SK-N-MC (cell line): ENCODE measurements around the gene PRM1.

Source experiments
- DNase-seq: peaks from one replicate; pipeline ENCODE4 v3.0.0-alpha.2; 2011; ENCODE audit warnings: low read depth, low spot score
- H3K27ac ChIP-seq: fragments of 200-600 bp; sonication (generic); 2 replicates; pipeline ENCODE4 v1.5.1; 2016; ENCODE audit warnings: mixed run types
- H3K36me3 ChIP-seq: fragments of 200-600 bp; sonication (generic); 2 replicates; pipeline ENCODE4 v1.6.1; 2017; ENCODE audit warnings: antibody characterized with exemption, low read length, mixed read lengths; ENCODE audit not compliant: insufficient read depth
- H3K4me3 ChIP-seq: fragments of 200-600 bp; sonication (generic); 2 replicates; pipeline ENCODE4 v1.5.1; 2016
- H3K9ac ChIP-seq: fragments of 200-600 bp; sonication (generic); 2 replicates; pipeline ENCODE4 v1.8.0; 2017; ENCODE audit warnings: mixed run types, mixed read lengths; ENCODE audit not compliant: insufficient read length
- H3K9me3 ChIP-seq: fragments of 200-600 bp; sonication (generic); 2 replicates; pipeline ENCODE4 v1.6.1; 2017; ENCODE audit warnings: low read depth, mild to moderate bottlenecking, antibody characterized with exemption, low read length, moderate library complexity, mixed read lengths
- EZH2 ChIP-seq: fragments of 200-600 bp; sonication (generic); IDR thresholded peaks from one replicate; pipeline ENCODE4 v1.6.1; 2017; ENCODE audit warnings: antibody characterized with exemption
- FOXP2 ChIP-seq: optimal IDR thresholded peaks from 2 replicates; pipeline ENCODE3; 2011; ENCODE audit warnings: mild to moderate bottlenecking, moderate library complexity; ENCODE audit not compliant: insufficient read depth; ENCODE audit errors: extremely low read length, control extremely low read depth
- POLR2AphosphoS5 ChIP-seq: IDR thresholded peaks from 2 replicates; pipeline ENCODE4 v1.6.1; 2012; ENCODE audit warnings: mild to moderate bottlenecking, low read depth, low read length, borderline replicate concordance

PRM1 gene

DNA sequence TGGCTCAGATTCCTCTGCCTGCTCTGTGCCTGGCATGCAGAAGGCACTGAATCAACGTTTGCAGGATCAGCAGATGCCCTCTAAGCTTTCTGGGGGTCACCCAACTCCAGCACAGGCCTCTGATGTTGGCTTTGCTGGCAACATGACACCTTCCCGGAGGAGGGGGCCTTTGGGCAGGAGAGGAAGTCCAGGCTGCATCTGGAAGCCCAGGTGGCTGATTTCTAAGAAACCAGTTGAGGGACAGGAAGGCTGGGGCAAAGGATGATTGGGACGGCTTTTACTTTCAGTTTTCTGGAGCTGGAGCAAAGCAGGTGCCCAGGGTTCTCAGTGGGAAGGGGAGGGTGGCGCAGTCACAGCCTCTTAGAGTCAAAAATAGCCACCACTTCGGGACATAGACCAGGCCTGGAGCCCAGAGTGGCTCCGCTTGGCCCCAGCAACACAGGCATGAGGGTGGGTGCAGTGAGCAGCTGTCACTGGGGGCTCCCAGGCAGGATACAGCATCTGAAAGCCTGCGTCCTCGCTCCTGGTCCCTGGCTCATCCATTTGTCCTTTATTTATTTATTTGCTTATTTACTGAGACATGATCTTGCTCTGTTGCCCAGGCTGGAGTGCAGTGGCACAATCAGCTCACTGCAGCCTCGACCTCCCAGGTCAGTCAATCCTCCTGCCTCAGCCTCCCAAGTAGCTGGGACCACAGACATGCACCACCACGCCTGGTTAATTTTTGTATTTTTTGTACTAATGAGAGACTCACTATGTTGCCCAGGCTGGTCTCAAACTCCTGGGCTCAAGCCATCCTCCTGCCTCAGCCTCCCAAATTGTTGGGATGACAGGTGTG is 40.3 kb downstream of the PRM1 start:
- H3K36me3 ChIP-seq: no peaks in the 10 kb centered on the region
- DNase-seq: no peak
- TF ChIP-seq FOXP2: no peak
- TF ChIP-seq POLR2AphosphoS5: no peak
- no peak for TF ChIP-seq EZH2
- no peak overlapping the region for H3K27ac ChIP-seq
- H3K9me3 ChIP-seq: no peaks in the 10 kb centered on the region
- no peak overlapping the region for H3K9ac ChIP-seq
- H3K4me3 ChIP-seq: no peak overlapping the region

DNA sequence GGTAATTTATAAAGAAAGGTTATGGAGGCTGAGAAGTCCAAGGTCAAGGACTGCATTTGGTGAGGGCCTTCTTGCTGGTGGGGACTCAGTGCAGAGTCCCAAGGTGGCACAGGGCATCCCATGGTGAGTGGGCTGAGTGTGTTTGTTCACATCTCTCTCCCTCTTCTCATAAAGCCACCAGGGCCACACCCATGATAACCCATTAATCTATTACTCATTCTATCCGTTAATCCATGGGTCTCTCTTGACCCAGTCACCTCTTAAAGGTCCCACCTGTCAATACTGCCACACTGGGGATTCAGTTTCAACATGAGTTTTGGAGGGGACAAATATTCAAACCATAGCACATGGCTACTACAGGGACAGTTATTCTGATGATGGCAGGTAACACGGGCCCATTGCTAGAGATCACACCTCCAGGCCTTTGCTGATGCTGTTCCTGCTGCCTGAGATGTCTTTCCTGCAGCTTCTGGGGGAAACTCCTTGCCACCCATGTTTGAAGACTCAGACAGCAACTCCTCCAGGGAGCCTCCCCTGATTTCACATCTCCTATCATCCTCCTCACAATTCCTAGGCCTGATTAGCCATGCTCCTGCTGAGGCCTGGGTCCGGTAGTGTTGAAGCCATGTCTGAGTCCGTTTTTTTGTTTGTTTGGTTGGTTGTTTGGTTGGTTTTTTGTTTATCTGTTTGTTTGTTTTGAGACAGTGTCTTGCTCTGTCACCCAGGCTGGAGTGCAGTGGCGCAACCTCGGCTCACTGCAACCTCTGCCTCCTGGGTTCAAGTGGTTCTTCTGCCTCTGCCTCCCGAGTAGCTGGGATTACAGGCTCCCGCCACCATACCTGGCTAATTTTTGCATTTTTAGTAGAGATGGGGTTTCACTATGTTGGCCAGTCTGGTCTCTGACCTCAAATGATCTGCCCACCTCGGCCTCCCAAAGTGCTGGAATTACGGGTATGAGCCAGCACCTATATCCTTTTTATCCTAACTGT is 41.2 kb downstream of the PRM1 start:
- no peak overlapping the region for H3K9ac ChIP-seq
- no peak for TF ChIP-seq EZH2
- no peak for TF ChIP-seq POLR2AphosphoS5
- no peak for TF ChIP-seq FOXP2
- no peak overlapping the region for H3K27ac ChIP-seq
- H3K9me3 ChIP-seq: no peaks in the 10 kb centered on the region
- no peak for DNase-seq
- H3K4me3 ChIP-seq: no peak overlapping the region
- no peaks in the 10 kb centered on the region for H3K36me3 ChIP-seq

DNA sequence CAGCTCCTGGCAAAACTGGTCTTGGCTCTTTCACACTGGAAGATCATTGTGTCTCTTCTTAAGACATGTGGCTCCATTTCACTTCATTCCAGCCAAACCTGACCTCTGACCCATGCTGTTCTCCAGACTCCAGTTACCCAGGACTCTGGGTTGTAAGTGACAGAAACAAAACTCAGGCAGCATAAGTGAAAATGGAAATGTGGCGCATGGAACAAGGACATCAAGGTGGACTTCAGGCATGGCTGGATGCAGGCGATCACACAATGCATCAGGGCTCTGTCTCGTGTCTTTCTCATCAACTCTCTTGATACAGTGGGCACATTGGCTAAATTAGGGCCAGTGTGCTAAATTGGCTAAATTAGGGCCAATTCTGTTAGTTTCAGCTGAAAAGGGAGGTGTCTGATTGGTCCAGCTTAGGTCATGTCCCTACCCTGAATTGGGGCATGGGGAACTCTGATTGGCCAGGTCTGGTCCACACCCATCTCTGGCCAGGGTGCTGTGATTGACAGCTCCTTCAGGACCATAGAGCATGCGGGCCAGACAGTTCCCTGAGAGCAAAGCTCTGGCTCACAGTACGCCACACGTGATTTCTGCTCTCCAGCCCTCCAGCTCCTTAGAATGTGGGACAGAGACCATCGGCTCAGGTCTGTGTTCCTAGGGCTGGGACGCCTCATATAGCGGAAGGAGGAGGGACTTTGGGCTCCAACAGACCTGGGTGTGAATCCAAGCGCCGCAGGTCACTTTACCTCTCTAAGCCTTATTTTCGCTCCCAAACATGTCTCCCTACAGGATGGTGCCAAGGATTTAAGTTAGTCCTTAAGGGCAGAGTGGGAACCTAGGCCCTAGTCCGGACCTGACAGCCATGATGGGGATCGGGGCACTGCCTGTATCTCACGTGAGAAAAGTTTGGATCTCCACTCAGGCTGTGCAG is 42.6 kb downstream of the PRM1 start:
- Histone ChIP-seq H3K4me3 (no peak overlapping the region), H3K9me3 (no peaks in the 10 kb centered on the region), H3K36me3 (no peaks in the 10 kb centered on the region), H3K9ac (no peak overlapping the region), H3K27ac (no peak overlapping the region)
- no peak for DNase-seq
- no peak for TF ChIP-seq EZH2
- TF ChIP-seq FOXP2: no peak
- no peak for TF ChIP-seq POLR2AphosphoS5

DNA sequence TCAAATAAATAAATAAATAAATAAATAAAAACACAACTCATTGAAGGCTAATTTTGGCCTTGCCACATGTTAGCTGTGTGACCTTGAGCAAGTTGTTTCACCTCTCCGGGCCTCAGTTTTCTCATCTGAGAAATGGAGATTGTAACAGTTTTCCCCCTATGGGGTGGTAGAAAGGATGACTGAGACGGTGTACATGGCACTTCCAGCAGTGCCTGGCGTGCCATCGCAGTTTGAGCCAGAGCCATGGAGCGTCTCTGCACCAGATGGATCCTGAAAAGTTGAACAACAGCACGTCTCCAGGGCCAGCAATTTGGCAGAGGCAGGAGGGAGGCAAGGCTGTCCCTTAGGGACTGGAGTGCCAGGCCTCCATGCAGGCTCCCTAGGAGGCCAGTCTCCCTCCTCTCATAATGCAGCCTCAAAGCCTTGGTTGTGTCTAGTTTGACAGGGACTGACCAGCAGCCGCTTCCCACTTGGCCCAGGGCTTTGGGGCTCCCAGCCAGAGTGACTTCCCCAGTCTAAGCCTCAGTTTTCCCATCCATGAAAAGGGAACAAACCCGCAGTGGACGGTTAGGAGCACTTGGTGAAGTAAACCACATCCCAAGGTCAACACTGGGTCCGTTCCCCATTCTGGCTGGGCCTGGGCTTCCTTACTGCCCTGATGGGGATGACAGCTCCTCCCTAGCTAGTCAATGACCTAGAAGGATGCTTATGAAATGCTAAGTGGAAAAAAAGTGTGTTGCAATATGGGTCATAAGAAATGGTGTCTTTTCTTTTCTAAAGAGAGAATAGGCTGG is 44.5 kb downstream of the PRM1 start:
- no peak overlapping the region for H3K9ac ChIP-seq
- H3K4me3 ChIP-seq: no peak overlapping the region
- no peaks in the 10 kb centered on the region for H3K9me3 ChIP-seq
- no peaks in the 10 kb centered on the region for H3K36me3 ChIP-seq
- H3K27ac ChIP-seq: no peak overlapping the region
- TF ChIP-seq POLR2AphosphoS5 (no peak), EZH2 (no peak), FOXP2 (no peak)
- no peak for DNase-seq

DNA sequence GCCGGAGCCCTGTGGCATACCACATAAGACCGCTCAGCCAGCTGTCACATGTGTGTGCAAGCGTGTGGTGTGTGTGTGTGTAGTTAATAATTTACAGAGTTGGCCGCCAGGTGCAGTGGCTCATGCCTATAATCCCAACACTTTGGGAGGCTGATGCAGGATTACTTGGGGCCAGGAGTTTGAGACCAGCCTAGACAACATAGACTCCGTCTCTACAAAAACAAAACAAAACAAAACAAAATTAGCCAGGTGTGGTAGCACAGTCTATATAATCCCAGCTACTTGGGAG is 45.5 kb downstream of the PRM1 start:
- H3K4me3 ChIP-seq: no peak overlapping the region
- DNase-seq: no peak
- no peak overlapping the region for H3K9ac ChIP-seq
- no peak overlapping the region for H3K27ac ChIP-seq
- no peaks in the 10 kb centered on the region for H3K9me3 ChIP-seq
- TF ChIP-seq POLR2AphosphoS5: no peak
- no peak for TF ChIP-seq EZH2
- TF ChIP-seq FOXP2: no peak
- no peaks in the 10 kb centered on the region for H3K36me3 ChIP-seq

DNA sequence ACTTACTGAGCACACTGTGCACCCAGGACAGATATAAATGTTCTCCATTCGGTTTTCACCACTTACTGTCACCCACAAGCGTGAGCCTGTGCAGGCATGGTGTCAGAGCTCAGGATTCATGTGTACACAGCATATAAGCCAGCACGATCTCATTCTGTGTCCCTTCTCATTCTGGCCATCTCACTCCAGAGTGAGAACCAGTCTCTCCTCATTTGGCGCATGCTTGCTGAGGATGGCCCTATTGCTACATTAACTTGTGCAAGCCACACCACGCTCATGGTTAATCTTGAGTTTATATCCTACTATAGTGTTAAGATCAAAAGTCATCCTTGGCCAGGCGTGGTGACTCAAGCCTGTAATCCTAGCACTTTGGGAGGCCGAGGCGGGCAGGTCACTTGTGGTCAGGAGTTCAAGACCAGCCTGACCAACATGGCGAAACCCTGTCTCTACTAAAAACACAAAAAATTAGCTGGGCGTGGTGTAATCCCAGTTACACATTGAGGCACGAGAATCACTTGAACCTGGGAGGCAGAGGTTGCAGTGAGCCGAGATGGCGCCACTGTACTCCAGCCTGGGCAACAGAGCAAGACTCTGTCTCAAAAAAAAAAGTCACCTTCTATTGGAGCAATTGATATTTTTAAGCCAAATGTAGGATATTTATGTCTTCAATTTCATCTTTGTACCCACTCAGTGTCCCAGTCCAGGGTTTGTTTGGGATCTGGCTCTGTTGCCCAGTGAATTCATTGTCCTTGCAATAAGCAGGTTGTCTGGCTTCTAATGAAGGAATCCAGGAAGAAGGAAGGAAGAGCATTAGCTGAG is 46.0 kb downstream of the PRM1 start:
- Histone ChIP-seq H3K9me3 (no peaks in the 10 kb centered on the region), H3K9ac (no peak overlapping the region), H3K27ac (no peak overlapping the region), H3K4me3 (no peak overlapping the region), H3K36me3 (no peaks in the 10 kb centered on the region)
- no peak for DNase-seq
- TF ChIP-seq EZH2 (no peak), FOXP2 (no peak), POLR2AphosphoS5 (no peak)

DNA sequence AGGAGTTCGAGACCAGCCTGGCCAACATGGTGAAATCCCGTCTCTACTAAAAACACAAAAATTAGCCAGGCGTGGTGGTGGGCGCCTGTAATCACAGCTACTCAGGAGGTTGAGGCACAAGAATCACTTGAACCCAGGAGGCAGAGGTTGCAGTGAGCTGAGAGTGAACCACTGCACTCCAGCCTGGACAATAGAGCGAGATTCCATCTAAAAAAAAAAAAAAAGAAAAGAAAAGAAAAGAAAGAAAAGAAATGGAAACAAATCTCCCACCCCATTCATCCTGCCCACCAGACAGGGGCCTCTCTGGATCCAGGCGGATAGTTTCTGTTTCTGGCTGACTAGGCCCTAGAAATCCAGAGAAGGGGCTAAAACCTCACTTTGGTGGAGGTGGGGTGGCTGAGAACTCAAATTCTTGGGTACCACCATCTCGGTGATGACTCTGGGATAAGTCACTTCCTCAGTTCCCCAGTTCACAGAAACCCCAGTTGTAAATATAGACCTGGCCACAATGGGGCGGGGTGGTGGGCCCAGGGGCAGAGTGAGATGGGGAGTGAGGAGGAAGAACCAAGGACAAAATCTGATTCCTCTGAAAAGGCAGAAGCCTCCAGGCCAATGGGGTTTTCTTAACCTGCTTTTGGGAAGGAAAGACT is 47.3 kb downstream of the PRM1 start:
- Histone ChIP-seq H3K4me3 (no peak overlapping the region), H3K9ac (no peak overlapping the region), H3K9me3 (no peaks in the 10 kb centered on the region), H3K36me3 (no peaks in the 10 kb centered on the region), H3K27ac (no peak overlapping the region)
- DNase-seq: no peak
- TF ChIP-seq EZH2 (no peak), POLR2AphosphoS5 (no peak), FOXP2 (no peak)
